Activated T-cell treated with anti-CD3 and anti-CD28 coated beads, Interleukin-2, amount 50 U/mL, for 72 hours (primary cell): ENCODE data around the gene MTURN. TPM values are rescaled to one million over a fixed set of nuclear protein-coding genes. Genes with fewer than 3 reads are reported as not detected.

Experiments used
- ATAC-seq, 2 donors: fragments of 150-1000 bp; cut with Tn5 transposase; replicated peaks in 1 of 2; 2 replicates each; pipeline ENCODE4 v1.10.0; 2021; ENCODE audit warnings: moderate library complexity in 2 of 2, mild to moderate bottlenecking in 1 of 2
- DNase-seq, 2 donors: peaks; one replicate each; pipeline ENCODE4 v3.0.0; 2021 to 2022; ENCODE audit warnings: mixed read lengths in 1 of 2
- H3K27ac Mint-ChIP-seq: one replicate; pipeline ENCODE4 v1.8.0; 2022; ENCODE audit warnings: mild to moderate bottlenecking, moderate library complexity, mixed read lengths
- H3K27me3 Mint-ChIP-seq: one replicate; pipeline ENCODE4 v1.8.0; 2022; ENCODE audit warnings: low read depth, mixed read lengths
- H3K36me3 Mint-ChIP-seq, 2 donors: one replicate each; pipeline ENCODE4 v1.8.0; 2022; ENCODE audit warnings: mixed read lengths in 2 of 2, mild to moderate bottlenecking in 1 of 2; ENCODE audit not compliant: insufficient read depth in 2 of 2
- H3K4me1 Mint-ChIP-seq: one replicate; pipeline ENCODE4 v1.8.0; 2022; ENCODE audit warnings: low read depth, mixed read lengths
- H3K4me3 Mint-ChIP-seq, 2 donors: one replicate each; pipeline ENCODE4 v1.8.0; 2022; ENCODE audit warnings: mild to moderate bottlenecking in 2 of 2, mixed read lengths in 2 of 2, moderate library complexity in 2 of 2
- H3K9me3 Mint-ChIP-seq, 2 donors: one replicate each; pipeline ENCODE4 v1.8.0; 2022; ENCODE audit warnings: mixed read lengths in 2 of 2
- total RNA-seq, 2 donors: library from RNA; stranded (reverse); gene quantifications; one replicate each; pipeline ENCODE4 v1.2.3, GENCODE V29; 2022

Gene MTURN
- total RNA-seq, 2 donors from 2014 or later: 5.3 to 5.4 TPM

GRCh38 chr7:30169579-30169978 is 34.8 kb downstream of the MTURN start:
- no peak overlapping the region for H3K4me3 Mint-ChIP-seq
- H3K27me3 Mint-ChIP-seq: no peaks in the 10 kb centered on the region

GRCh38 chr7:30170476-30171205 is 35.9 kb downstream of the MTURN start:
- Mint-ChIP-seq H3K9me3 (no peaks in the 10 kb centered on the region), H3K36me3 (no peaks in the 10 kb centered on the region), H3K4me3 (no peak overlapping the region), H3K27me3 (no peaks in the 10 kb centered on the region), H3K4me1 (no peaks in the 10 kb centered on the region), H3K27ac (no peak overlapping the region)
- ATAC-seq (no peak), DNase-seq (no peak)

More at GRCh38 chr7:30169579-30169978, 34.8 kb downstream of the MTURN start:
- H3K4me1 Mint-ChIP-seq: no peaks in the 10 kb centered on the region
- H3K36me3 Mint-ChIP-seq: no peaks in the 10 kb centered on the region
- H3K27ac Mint-ChIP-seq: no peak overlapping the region
- H3K9me3 Mint-ChIP-seq: no peaks in the 10 kb centered on the region
- ATAC-seq (no peak), DNase-seq (no peak)

- no peak for ATAC-seq
- no peaks in the 10 kb centered on the region for H3K9me3 Mint-ChIP-seq
- H3K4me1 Mint-ChIP-seq: no peaks in the 10 kb centered on the region
These were observed 37.1 kb downstream of the MTURN start for GRCh38 chr7:30171766-30172447.

GRCh38 chr7:30172451-30172850 is 37.7 kb downstream of the MTURN start:
- no peak for ATAC-seq
- H3K4me1 Mint-ChIP-seq: no peaks in the 10 kb centered on the region
- no peak overlapping the region for H3K4me3 Mint-ChIP-seq
- no peaks in the 10 kb centered on the region for H3K9me3 Mint-ChIP-seq
- no peaks in the 10 kb centered on the region for H3K36me3 Mint-ChIP-seq
- no peaks in the 10 kb centered on the region for H3K27me3 Mint-ChIP-seq
- DNase-seq: no peak
- H3K27ac Mint-ChIP-seq: no peak overlapping the region

More at GRCh38 chr7:30171766-30172447, 37.1 kb downstream of the MTURN start:
- Mint-ChIP-seq H3K36me3 (no peaks in the 10 kb centered on the region), H3K4me3 (no peak overlapping the region), H3K27me3 (no peaks in the 10 kb centered on the region), H3K27ac (no peak overlapping the region)
- no peak for DNase-seq

- DNase-seq (no peak), ATAC-seq (no peak)
- H3K27ac Mint-ChIP-seq: no peak overlapping the region
- H3K36me3 Mint-ChIP-seq: no peaks in the 10 kb centered on the region
- H3K27me3 Mint-ChIP-seq: no peaks in the 10 kb centered on the region
- no peaks in the 10 kb centered on the region for H3K9me3 Mint-ChIP-seq
- H3K4me1 Mint-ChIP-seq: no peaks in the 10 kb centered on the region
- H3K4me3 Mint-ChIP-seq: no peak overlapping the region
These were observed 38.5 kb downstream of the MTURN start for GRCh38 chr7:30173058-30173897.

GRCh38 chr7:30175180-30175579 is 40.4 kb downstream of the MTURN start:
- Mint-ChIP-seq H3K27ac (no peak overlapping the region), H3K36me3 (no peaks in the 10 kb centered on the region), H3K27me3 (no peaks in the 10 kb centered on the region), H3K9me3 (no peaks in the 10 kb centered on the region), H3K4me3 (no peak overlapping the region), H3K4me1 (peaks cover 7% of the 10 kb centered on the region)
- DNase-seq: no peak
- no peak for ATAC-seq

- Mint-ChIP-seq H3K4me3 (no peak overlapping the region), H3K27ac (no peak overlapping the region), H3K4me1 (peaks cover 7% of the 10 kb centered on the region), H3K27me3 (no peaks in the 10 kb centered on the region), H3K36me3 (no peaks in the 10 kb centered on the region), H3K9me3 (no peaks in the 10 kb centered on the region)
- no peak for ATAC-seq
- DNase-seq: no peak
These were observed 40.9 kb downstream of the MTURN start for GRCh38 chr7:30175636-30176147.

- no peak for ATAC-seq
- peaks cover 7% of the 10 kb centered on the region for H3K4me1 Mint-ChIP-seq
- no peaks in the 10 kb centered on the region for H3K27me3 Mint-ChIP-seq
- H3K27ac Mint-ChIP-seq: no peak overlapping the region
- no peaks in the 10 kb centered on the region for H3K9me3 Mint-ChIP-seq
- no peak overlapping the region for H3K4me3 Mint-ChIP-seq
- no peaks in the 10 kb centered on the region for H3K36me3 Mint-ChIP-seq
- no peak for DNase-seq
These were observed 41.8 kb downstream of the MTURN start for GRCh38 chr7:30176463-30177109.

GRCh38 chr7:30177186-30177585 is 42.4 kb downstream of the MTURN start:
- DNase-seq (no peak), ATAC-seq (no peak)
- Mint-ChIP-seq H3K9me3 (no peaks in the 10 kb centered on the region), H3K4me3 (no peak overlapping the region), H3K4me1 (peaks cover 7% of the 10 kb centered on the region), H3K36me3 (no peaks in the 10 kb centered on the region), H3K27ac (no peak overlapping the region), H3K27me3 (no peaks in the 10 kb centered on the region)

GRCh38 chr7:30177965-30178364 is 43.2 kb downstream of the MTURN start:
- ATAC-seq (no peak), DNase-seq (no peak)
- Mint-ChIP-seq H3K4me3 (no peak overlapping the region), H3K36me3 (no peaks in the 10 kb centered on the region), H3K27ac (no peak overlapping the region), H3K4me1 (peaks cover 7% of the 10 kb centered on the region), H3K9me3 (no peaks in the 10 kb centered on the region), H3K27me3 (no peaks in the 10 kb centered on the region)

GRCh38 chr7:30178748-30179436 is 44.1 kb downstream of the MTURN start:
- peaks cover 7% of the 10 kb centered on the region for H3K4me1 Mint-ChIP-seq
- no peak for DNase-seq
- H3K27me3 Mint-ChIP-seq: no peaks in the 10 kb centered on the region
- peak overlapping the region in 1 of 2 donors; percentile 6 for H3K4me3 Mint-ChIP-seq
- ATAC-seq: no peak
- H3K9me3 Mint-ChIP-seq: no peaks in the 10 kb centered on the region
- no peaks in the 10 kb centered on the region for H3K36me3 Mint-ChIP-seq
- H3K27ac Mint-ChIP-seq: no peak overlapping the region

GRCh38 chr7:30180718-30181117 is 45.9 kb downstream of the MTURN start:
- ATAC-seq: no peak
- no peak overlapping the region for H3K27ac Mint-ChIP-seq

More at GRCh38 chr7:30180718-30181117, 45.9 kb downstream of the MTURN start:
- no peak for DNase-seq
- no peaks in the 10 kb centered on the region for H3K9me3 Mint-ChIP-seq
- peaks cover 7% of the 10 kb centered on the region for H3K4me1 Mint-ChIP-seq
- H3K27me3 Mint-ChIP-seq: no peaks in the 10 kb centered on the region
- H3K36me3 Mint-ChIP-seq: no peaks in the 10 kb centered on the region
- no peak overlapping the region for H3K4me3 Mint-ChIP-seq
